HUES64 (cell line): Measurements from ENCODE around the gene RBM28.

Source experiments
- H3K27ac ChIP-seq: 2 replicates; pipeline ENCODE4 v1.7.0; 2013; ENCODE audit warnings: low read depth, low read length, inconsistent platforms
- H3K27me3 ChIP-seq: 2 replicates; pipeline ENCODE4 v1.6.1; 2013; ENCODE audit warnings: mild to moderate bottlenecking, low read length; ENCODE audit not compliant: insufficient read depth
- H3K36me3 ChIP-seq: 2 replicates; pipeline ENCODE4 v1.6.1; 2013; ENCODE audit warnings: mild to moderate bottlenecking, low read length; ENCODE audit not compliant: insufficient read depth
- H3K4me1 ChIP-seq: 2 replicates; pipeline ENCODE4 v1.6.1; 2013; ENCODE audit warnings: mild to moderate bottlenecking, low read length, moderate library complexity; ENCODE audit not compliant: insufficient read depth
- H3K4me3 ChIP-seq: 2 replicates; pipeline ENCODE4 v1.5.1; 2013; ENCODE audit warnings: mild to moderate bottlenecking, low read length, moderate library complexity
- H3K9ac ChIP-seq: 2 replicates; pipeline ENCODE4 v1.6.1; 2013; ENCODE audit warnings: mild to moderate bottlenecking, low read depth, low read length
- H3K9me3 ChIP-seq: 2 replicates; pipeline ENCODE4 v1.6.1; 2013; ENCODE audit warnings: low read depth, low read length; ENCODE audit not compliant: insufficient read depth
- WGBS: fragments of 150-250, 120-280 bp; methylation state at CpG from one replicate; pipeline ENCODE4 v1.1.7; 2013; ENCODE audit warnings: missing lambda C conversion rate; 5-methylcytosine and 5-hydroxymethylcytosine counted together

Gene RBM28

GRCh38 chr7:128358233-128358632, 14.5 kb upstream of the RBM28 start:
- Histone ChIP-seq H3K4me3 (no peak overlapping the region), H3K4me1 (peaks cover 7% of the 10 kb centered on the region), H3K9ac (no peak overlapping the region), H3K36me3 (no peaks in the 10 kb centered on the region), H3K9me3 (no peaks in the 10 kb centered on the region), H3K27ac (no peak overlapping the region), H3K27me3 (peaks cover 84% of the 10 kb centered on the region)
- WGBS, result 83% methylated on average over 1 of the region's 1 CpG

- Histone ChIP-seq H3K4me1 (peaks cover 7% of the 10 kb centered on the region), H3K9me3 (no peaks in the 10 kb centered on the region), H3K27me3 (peaks cover 84% of the 10 kb centered on the region), H3K36me3 (no peaks in the 10 kb centered on the region), H3K27ac (no peak overlapping the region), H3K4me3 (no peak overlapping the region), H3K9ac (no peak overlapping the region)
- 71% methylated on average over 6 of the region's 6 CpGs for WGBS
These were observed 13.5 kb upstream of the RBM28 start for GRCh38 chr7:128357217-128357613.

GRCh38 chr7:128356546-128357216, 13.0 kb upstream of the RBM28 start:
- H3K4me3 ChIP-seq, result no peak overlapping the region
- no peak overlapping the region for H3K9ac ChIP-seq
- peaks cover 84% of the 10 kb centered on the region for H3K27me3 ChIP-seq
- H3K9me3 ChIP-seq, result no peaks in the 10 kb centered on the region
- no peak overlapping the region for H3K27ac ChIP-seq
- WGBS, result 83% methylated on average over 2 of the region's 2 CpGs
- H3K4me1 ChIP-seq, result peaks cover 7% of the 10 kb centered on the region
- H3K36me3 ChIP-seq, result no peaks in the 10 kb centered on the region

GRCh38 chr7:128353610-128354009, 9.9 kb upstream of the RBM28 start:
- Histone ChIP-seq H3K9me3 (no peaks in the 10 kb centered on the region), H3K27ac (no peak overlapping the region), H3K9ac (no peak overlapping the region), H3K4me3 (no peak overlapping the region), H3K36me3 (no peaks in the 10 kb centered on the region), H3K27me3 (peaks cover 84% of the 10 kb centered on the region), H3K4me1 (no peaks in the 10 kb centered on the region; the same call in 1 of the 2 replicates)
- WGBS, result 94% methylated on average over 1 of the region's 1 CpG

GRCh38 chr7:128353189-128353588, 9.5 kb upstream of the RBM28 start:
- H3K9me3 ChIP-seq, result no peaks in the 10 kb centered on the region
- no peak overlapping the region for H3K27ac ChIP-seq
- 94% methylated on average over 3 of the region's 3 CpGs for WGBS
- H3K9ac ChIP-seq, result no peak overlapping the region
- no peak overlapping the region for H3K4me3 ChIP-seq
- peaks cover 84% of the 10 kb centered on the region for H3K27me3 ChIP-seq
- H3K4me1 ChIP-seq, result no peaks in the 10 kb centered on the region; the same call in 1 of the 2 replicates
- H3K36me3 ChIP-seq, result no peaks in the 10 kb centered on the region

- 48% methylated on average over 8 of the region's 8 CpGs for WGBS
- Histone ChIP-seq H3K9me3 (no peaks in the 10 kb centered on the region), H3K36me3 (no peaks in the 10 kb centered on the region), H3K4me1 (no peaks in the 10 kb centered on the region; the same call in 1 of the 2 replicates), H3K27ac (no peak overlapping the region), H3K9ac (no peak overlapping the region), H3K27me3 (peaks cover 84% of the 10 kb centered on the region), H3K4me3 (no peak overlapping the region)
These were observed 8.9 kb upstream of the RBM28 start for GRCh38 chr7:128352636-128353035.

- WGBS, result 19% methylated on average over 34 of the region's 34 CpGs
- no peaks in the 10 kb centered on the region for H3K9me3 ChIP-seq
- H3K27ac ChIP-seq, result no peak overlapping the region
- no peaks in the 10 kb centered on the region; the same call in 1 of the 2 replicates for H3K4me1 ChIP-seq
- no peak overlapping the region for H3K9ac ChIP-seq
- no peak overlapping the region for H3K4me3 ChIP-seq
- H3K27me3 ChIP-seq, result peaks cover 84% of the 10 kb centered on the region
- no peaks in the 10 kb centered on the region for H3K36me3 ChIP-seq
These were observed 8.4 kb upstream of the RBM28 start for GRCh38 chr7:128352153-128352537.

- 54% methylated on average over 97 of the region's 97 CpGs for WGBS
- Histone ChIP-seq H3K4me1 (no peaks in the 10 kb centered on the region), H3K36me3 (no peaks in the 10 kb centered on the region), H3K9me3 (no peaks in the 10 kb centered on the region), H3K4me3 (peak overlapping the region; percentile 7; the same call in 1 of the 2 replicates), H3K27ac (no peak overlapping the region), H3K9ac (no peak overlapping the region; the same call in 1 of the 2 replicates), H3K27me3 (peaks cover 84% of the 10 kb centered on the region)
These were observed 7.8 kb upstream of the RBM28 start for GRCh38 chr7:128351296-128352152.

- 88% methylated on average over 35 of the region's 35 CpGs for WGBS
- H3K9me3 ChIP-seq, result no peaks in the 10 kb centered on the region
- no peaks in the 10 kb centered on the region for H3K36me3 ChIP-seq
- no peak overlapping the region for H3K27ac ChIP-seq
- peaks cover 80% of the 10 kb centered on the region for H3K27me3 ChIP-seq
- no peak overlapping the region; the same call in 1 of the 2 replicates for H3K9ac ChIP-seq
- no peaks in the 10 kb centered on the region for H3K4me1 ChIP-seq
- H3K4me3 ChIP-seq, result no peak overlapping the region; the same call in 1 of the 2 replicates
These were observed 7.1 kb upstream of the RBM28 start for GRCh38 chr7:128350708-128351295.

- peaks cover 70% of the 10 kb centered on the region for H3K27me3 ChIP-seq
- no peak overlapping the region for H3K4me3 ChIP-seq
- H3K9ac ChIP-seq, result no peak overlapping the region
These were observed 5.7 kb upstream of the RBM28 start for GRCh38 chr7:128349466-128349825.

GRCh38 chr7:128347647-128348097, 4.0 kb upstream of the RBM28 start:
- Histone ChIP-seq H3K27me3 (peaks cover 54% of the 10 kb centered on the region), H3K4me3 (no peak overlapping the region)

More at GRCh38 chr7:128349466-128349825, 5.7 kb upstream of the RBM28 start:
- WGBS, result 54% methylated on average over 4 of the region's 4 CpGs
- H3K9me3 ChIP-seq, result no peaks in the 10 kb centered on the region
- H3K4me1 ChIP-seq, result no peaks in the 10 kb centered on the region
- H3K36me3 ChIP-seq, result no peaks in the 10 kb centered on the region
- no peak overlapping the region for H3K27ac ChIP-seq

More at GRCh38 chr7:128347647-128348097, 4.0 kb upstream of the RBM28 start:
- Histone ChIP-seq H3K27ac (no peak overlapping the region), H3K36me3 (no peaks in the 10 kb centered on the region), H3K4me1 (no peaks in the 10 kb centered on the region), H3K9ac (no peak overlapping the region), H3K9me3 (no peaks in the 10 kb centered on the region)
- 23% methylated on average over 2 of the region's 2 CpGs for WGBS
